H9 (cell line): ENCODE measurements around the gene ANKS3. TPM values are rescaled to one million over a fixed set of nuclear protein-coding genes. Genes with fewer than 3 reads are reported as not detected.

ENCODE experiments used
- DNase-seq: peaks from one replicate; pipeline ENCODE4 v3.0.0-alpha.2; 2017
- H2AFZ ChIP-seq: one replicate; pipeline ENCODE4 v1.6.1; 2013; ENCODE audit warnings: mild to moderate bottlenecking, low read length, control low read depth, moderate library complexity
- H2AK5ac ChIP-seq: 2 replicates; pipeline ENCODE4 v1.6.1; 2013; ENCODE audit warnings: low read length, control low read depth, mixed read lengths; ENCODE audit not compliant: insufficient read length
- H2BK120ac ChIP-seq: one replicate; pipeline ENCODE4 v1.6.1; 2013; ENCODE audit warnings: low read depth, mild to moderate bottlenecking, low read length, control low read depth, inconsistent platforms; ENCODE audit not compliant: poor library complexity, severe bottlenecking
- H2BK12ac ChIP-seq: 2 replicates; pipeline ENCODE4 v1.6.1; 2013; ENCODE audit warnings: low read length, control low read depth, mixed read lengths, low read depth; ENCODE audit not compliant: insufficient read length
- H2BK15ac ChIP-seq: 2 replicates; pipeline ENCODE4 v1.6.1; 2013; ENCODE audit warnings: low read depth, low read length, control low read depth
- H2BK20ac ChIP-seq: one replicate; pipeline ENCODE4 v1.6.1; 2013; ENCODE audit warnings: low read depth, mild to moderate bottlenecking, low read length, control low read depth, inconsistent platforms; ENCODE audit not compliant: poor library complexity, severe bottlenecking
- H2BK5ac ChIP-seq: 2 replicates; pipeline ENCODE4 v1.6.1; 2013; ENCODE audit warnings: low read length, control low read depth, mixed read lengths; ENCODE audit not compliant: insufficient read length
- H3K14ac ChIP-seq: 2 replicates; pipeline ENCODE4 v1.6.1; 2013; ENCODE audit warnings: low read length, control low read depth; ENCODE audit not compliant: insufficient read depth
- H3K18ac ChIP-seq: 2 replicates; pipeline ENCODE4 v1.6.1; 2013; ENCODE audit warnings: low read depth, mild to moderate bottlenecking, mixed read lengths, low read length, control low read depth; ENCODE audit not compliant: insufficient read length
- H3K23ac ChIP-seq: 2 replicates; pipeline ENCODE4 v1.6.1; 2013; ENCODE audit warnings: low read length, control low read depth, mixed read lengths, low read depth; ENCODE audit not compliant: insufficient read length
- H3K23me2 ChIP-seq: 2 replicates; pipeline ENCODE4 v1.6.1; 2013; ENCODE audit warnings: low read depth, mild to moderate bottlenecking, mixed read lengths, low read length, control low read depth; ENCODE audit not compliant: insufficient read length, poor library complexity, severe bottlenecking
- H3K27ac ChIP-seq: 2 replicates; pipeline ENCODE4 v1.5.1; 2013; ENCODE audit warnings: low read length, control low read depth, mixed read lengths, low read depth; ENCODE audit not compliant: insufficient read length
- H3K27me3 ChIP-seq: 2 replicates; pipeline ENCODE4 v1.6.1; 2013; ENCODE audit warnings: low read length, control low read depth, inconsistent platforms; ENCODE audit not compliant: insufficient read depth
- H3K4ac ChIP-seq: 2 replicates; pipeline ENCODE4 v1.6.1; 2013; ENCODE audit warnings: low read depth, mild to moderate bottlenecking, control low read depth, inconsistent platforms, low read length, moderate library complexity
- H3K4me1 ChIP-seq: 2 replicates; pipeline ENCODE4 v1.6.1; 2013; ENCODE audit warnings: low read length, control low read depth, inconsistent platforms; ENCODE audit not compliant: insufficient read depth
- H3K4me2 ChIP-seq: 2 replicates; pipeline ENCODE4 v1.6.1; 2013; ENCODE audit warnings: low read length, control low read depth, mixed read lengths; ENCODE audit not compliant: insufficient read length, insufficient read depth
- H3K56ac ChIP-seq: 2 replicates; pipeline ENCODE4 v1.6.1; 2013; ENCODE audit warnings: low read depth, mild to moderate bottlenecking, mixed read lengths, low read length, control low read depth; ENCODE audit not compliant: insufficient read length
- H3K79me1 ChIP-seq: 2 replicates; pipeline ENCODE4 v1.6.1; 2013; ENCODE audit warnings: low read depth, mild to moderate bottlenecking, moderate library complexity, low read length, control low read depth, inconsistent platforms; ENCODE audit not compliant: insufficient read depth, poor library complexity, severe bottlenecking
- H3K79me2 ChIP-seq: 2 replicates; pipeline ENCODE4 v1.6.1; 2013; ENCODE audit warnings: low read length, control low read depth, inconsistent platforms; ENCODE audit not compliant: insufficient read depth
- H3K9ac ChIP-seq: 2 replicates; pipeline ENCODE4 v1.6.1; 2013; ENCODE audit warnings: low read length, control low read depth, mixed read lengths; ENCODE audit not compliant: insufficient read length; ENCODE audit errors: extremely low read depth
- H3K9me3 ChIP-seq: one replicate; pipeline ENCODE4 v1.6.1; 2013; ENCODE audit warnings: low read depth, low read length, inconsistent platforms; ENCODE audit not compliant: control insufficient read depth
- H3T11ph ChIP-seq: one replicate; pipeline ENCODE4 v1.6.1; 2013; ENCODE audit warnings: mild to moderate bottlenecking, low read length, control low read depth, inconsistent platforms
- H4K20me1 ChIP-seq: one replicate; pipeline ENCODE4 v1.6.1; 2013; ENCODE audit not compliant: control insufficient read depth, insufficient read length, insufficient read depth
- H4K5ac ChIP-seq: 2 replicates; pipeline ENCODE4 v1.6.1; 2013; ENCODE audit warnings: low read depth, mild to moderate bottlenecking, mixed read lengths, low read length, control low read depth; ENCODE audit not compliant: insufficient read length
- H4K8ac ChIP-seq: replicated peaks from 2 replicates; pipeline ENCODE4 v1.6.1; 2013; ENCODE audit warnings: low read length, control low read depth, mixed read lengths, low read depth; ENCODE audit not compliant: insufficient read length
- H4K91ac ChIP-seq: 2 replicates; pipeline ENCODE4 v1.6.1; 2013; ENCODE audit warnings: low read depth, mild to moderate bottlenecking, moderate library complexity, mixed read lengths, low read length, control low read depth; ENCODE audit not compliant: insufficient read length
- H3K27ac Mint-ChIP-seq, 3 experiments: 2 replicates in 2 of 3; 3 replicates in 1 of 3; pipeline ENCODE4 v1.8.0; 2020 to 2021; ENCODE audit warnings: mixed read lengths in 3 of 3, mild to moderate bottlenecking in 1 of 3, moderate library complexity in 1 of 3
- H3K27me3 Mint-ChIP-seq: 2 replicates; pipeline ENCODE4 v1.8.0; 2021; ENCODE audit warnings: low read depth, mild to moderate bottlenecking, moderate library complexity, mixed read lengths
- H3K36me3 Mint-ChIP-seq, 3 experiments: 2 replicates in 2 of 3; 3 replicates in 1 of 3; pipeline ENCODE4 v1.8.0; 2020 to 2021; ENCODE audit warnings: low read depth in 3 of 3, mixed read lengths in 3 of 3; ENCODE audit not compliant: insufficient read depth in 1 of 3
- H3K4me1 Mint-ChIP-seq, 2 experiments: 2 replicates each; pipeline ENCODE4 v1.8.0; 2020; ENCODE audit warnings: mixed read lengths in 2 of 2
- H3K4me3 Mint-ChIP-seq, 2 experiments: 2 replicates in 1 of 2; 3 replicates in 1 of 2; pipeline ENCODE4 v1.8.0; 2020 to 2021; ENCODE audit warnings: mild to moderate bottlenecking in 2 of 2, mixed read lengths in 2 of 2, moderate library complexity in 1 of 2
- H3K9me3 Mint-ChIP-seq, 2 experiments: 2 replicates in 1 of 2; 3 replicates in 1 of 2; pipeline ENCODE4 v1.8.0; 2020; ENCODE audit warnings: mild to moderate bottlenecking in 2 of 2, mixed read lengths in 2 of 2, moderate library complexity in 1 of 2
- WGBS: extraction: QIAGEN DNeasy Blood & Tissue Kit; methylation state at CpG from one replicate; pipeline ENCODE4 v1.1.7; 2013; ENCODE audit warnings: missing lambda C conversion rate, low lambda C conversion rate, mixed read lengths; ENCODE audit not compliant: insufficient read length; ENCODE audit errors: extremely low coverage; 5-methylcytosine and 5-hydroxymethylcytosine counted together
- total RNA-seq: library from RNA; stranded (reverse); gene quantifications from 2 replicates; pipeline ENCODE4 v1.2.1, GENCODE V29; 2021
- TF ChIP-seq, protein P1 (sequence below): fragments of 200-600 bp; sonication (generic); conservative IDR thresholded peaks from 3 replicates; pipeline ENCODE4 v1.8.0; 2021; ENCODE audit warnings: antibody characterized with exemption, mild to moderate bottlenecking

The ANKS3 gene
- total RNA-seq, 1 experiment from 2014 or later, result 32.0 TPM

DNA sequence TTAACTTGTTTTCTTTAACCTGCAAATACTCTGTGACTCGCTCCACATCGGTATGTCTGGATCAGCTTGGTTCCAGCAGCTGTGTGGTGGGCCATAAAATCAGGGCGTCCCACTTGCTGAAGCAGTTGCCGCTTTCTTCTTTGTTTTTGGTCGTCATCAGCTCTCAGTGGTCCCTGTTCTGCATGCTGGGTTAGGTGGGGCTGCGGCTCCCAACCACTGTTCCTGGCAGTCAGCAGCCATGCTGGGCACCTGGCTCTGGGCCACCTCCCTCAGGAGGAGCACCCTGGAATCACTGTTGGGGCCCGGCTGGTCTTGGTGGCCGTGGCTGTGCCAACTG lies 86.5 kb downstream of the ANKS3 start:
- H3K23ac ChIP-seq, result no peak overlapping the region
- WGBS, result no CpG with 5 or more reads among the region's 8 CpGs
- H3K27ac Mint-ChIP-seq, result peak overlapping the region in 2 of 3 experiments; percentile 9 to 53; a peak in 1 of 7 replicates

More for the DNA sequence above, 86.5 kb downstream of the ANKS3 start:
- no peak for DNase-seq
- Histone ChIP-seq H3K27me3 (no peaks in the 10 kb centered on the region), H3K9ac (no peak overlapping the region), H2AK5ac (no peak overlapping the region), H3K9me3 (no peaks in the 10 kb centered on the region), H3K23me2 (no peaks in the 10 kb centered on the region), H3K79me1 (no peaks in the 10 kb centered on the region), H2BK20ac (no peak overlapping the region), H3K14ac (no peak overlapping the region), H2BK120ac (no peak overlapping the region), H3K27ac (no peak overlapping the region), H2AFZ (no peak overlapping the region), H3K4me1 (no peaks in the 10 kb centered on the region), H2BK12ac (no peak overlapping the region), H3K18ac (no peak overlapping the region), H4K20me1 (no peaks in the 10 kb centered on the region), H2BK15ac (no peak overlapping the region), H2BK5ac (no peak overlapping the region), H3T11ph (no peak overlapping the region), H3K79me2 (no peaks in the 10 kb centered on the region; the same call in 1 of the 2 replicates), H3K4ac (no peak overlapping the region), H4K91ac (no peak overlapping the region), H4K5ac (no peak overlapping the region), H3K56ac (no peak overlapping the region), H3K4me2 (no peak overlapping the region), H4K8ac (no peak overlapping the region)
- no peaks in the 10 kb centered on the region; a peak in 2 of 5 replicates for H3K9me3 Mint-ChIP-seq
- H3K36me3 Mint-ChIP-seq, result peaks cover 14 to 31% (median 19%) of the 10 kb centered on the region in 3 experiments; a peak in 6 of 7 replicates
- H3K4me1 Mint-ChIP-seq, result no peaks in the 10 kb centered on the region
- no peak overlapping the region for H3K4me3 Mint-ChIP-seq
- no peaks in the 10 kb centered on the region for H3K27me3 Mint-ChIP-seq
- TF ChIP-seq, protein P1, sequence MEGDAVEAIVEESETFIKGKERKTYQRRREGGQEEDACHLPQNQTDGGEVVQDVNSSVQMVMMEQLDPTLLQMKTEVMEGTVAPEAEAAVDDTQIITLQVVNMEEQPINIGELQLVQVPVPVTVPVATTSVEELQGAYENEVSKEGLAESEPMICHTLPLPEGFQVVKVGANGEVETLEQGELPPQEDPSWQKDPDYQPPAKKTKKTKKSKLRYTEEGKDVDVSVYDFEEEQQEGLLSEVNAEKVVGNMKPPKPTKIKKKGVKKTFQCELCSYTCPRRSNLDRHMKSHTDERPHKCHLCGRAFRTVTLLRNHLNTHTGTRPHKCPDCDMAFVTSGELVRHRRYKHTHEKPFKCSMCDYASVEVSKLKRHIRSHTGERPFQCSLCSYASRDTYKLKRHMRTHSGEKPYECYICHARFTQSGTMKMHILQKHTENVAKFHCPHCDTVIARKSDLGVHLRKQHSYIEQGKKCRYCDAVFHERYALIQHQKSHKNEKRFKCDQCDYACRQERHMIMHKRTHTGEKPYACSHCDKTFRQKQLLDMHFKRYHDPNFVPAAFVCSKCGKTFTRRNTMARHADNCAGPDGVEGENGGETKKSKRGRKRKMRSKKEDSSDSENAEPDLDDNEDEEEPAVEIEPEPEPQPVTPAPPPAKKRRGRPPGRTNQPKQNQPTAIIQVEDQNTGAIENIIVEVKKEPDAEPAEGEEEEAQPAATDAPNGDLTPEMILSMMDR, result no peak
